Activated CD8-positive, alpha-beta memory T cell treated with anti-CD3 and anti-CD28 coated beads, Interleukin-2, amount 10 ng/mL, durations not matched to agents 7 days and 5 days (primary cell): ENCODE results near the gene NEURL1B. TPM values are rescaled to one million over a fixed set of nuclear protein-coding genes. Genes with fewer than 3 reads are reported as not detected.
"Not testable (repeated sequence)": the region's sequence is repeated elsewhere in the genome, so short reads cannot be mapped to it uniquely, and the experiment has no call there.

Source experiments
- ATAC-seq: fragments of 150-1000 bp; cut with Tn5 transposase; one replicate; pipeline ENCODE4 v1.10.0; 2021; ENCODE audit warnings: moderate library complexity
- CTCF ChIA-PET: fragments of 350-600 bp; sonication (Branson Sonifier 250); formaldehyde crosslinking; loops from one replicate; lab custom pipeline; 2021; ENCODE audit warnings: antibody characterized with exemption; lab: Charles Lee
- DNase-seq: peaks from one replicate; pipeline ENCODE4 v3.0.0-alpha.2; 2020
- H3K27ac Mint-ChIP-seq: one replicate; pipeline ENCODE4 v1.8.0; 2021; ENCODE audit warnings: mild to moderate bottlenecking, mixed read lengths
- H3K27me3 Mint-ChIP-seq: one replicate; pipeline ENCODE4 v1.8.0; 2021; ENCODE audit warnings: mixed read lengths
- H3K36me3 Mint-ChIP-seq: one replicate; pipeline ENCODE4 v1.8.0; 2021; ENCODE audit warnings: mild to moderate bottlenecking, mixed read lengths
- H3K4me1 Mint-ChIP-seq: one replicate; pipeline ENCODE4 v1.8.0; 2021; ENCODE audit warnings: mixed read lengths
- H3K4me3 Mint-ChIP-seq: one replicate; pipeline ENCODE4 v1.8.0; 2021; ENCODE audit warnings: mild to moderate bottlenecking, moderate library complexity, mixed read lengths
- H3K9me3 Mint-ChIP-seq: one replicate; pipeline ENCODE4 v1.8.0; 2022; ENCODE audit warnings: low read depth, mixed read lengths
- total RNA-seq, 2 experiments: library from RNA; stranded (reverse); gene quantifications; one replicate each; pipeline ENCODE4 v1.2.3, GENCODE V29; 2021

NEURL1B gene
- total RNA-seq, 2 experiments from 2014 or later = 0.26 to 1.7 TPM

GRCh38 chr5:172711321-172711861, 70.3 kb downstream of the NEURL1B start:
- not testable (repeated sequence) for H3K36me3 Mint-ChIP-seq, H3K4me1 Mint-ChIP-seq, H3K4me3 Mint-ChIP-seq, ATAC-seq, H3K27ac Mint-ChIP-seq, H3K9me3 Mint-ChIP-seq, H3K27me3 Mint-ChIP-seq, DNase-seq
- CTCF ChIA-PET = interaction anchor here (1.3 to 11.7 kb wide), 3 partner anchors 59 to 221 kb away, joined by 4 to 291 read pairs (median 10); partner anchors contain the start of gene DUSP1

DNA sequence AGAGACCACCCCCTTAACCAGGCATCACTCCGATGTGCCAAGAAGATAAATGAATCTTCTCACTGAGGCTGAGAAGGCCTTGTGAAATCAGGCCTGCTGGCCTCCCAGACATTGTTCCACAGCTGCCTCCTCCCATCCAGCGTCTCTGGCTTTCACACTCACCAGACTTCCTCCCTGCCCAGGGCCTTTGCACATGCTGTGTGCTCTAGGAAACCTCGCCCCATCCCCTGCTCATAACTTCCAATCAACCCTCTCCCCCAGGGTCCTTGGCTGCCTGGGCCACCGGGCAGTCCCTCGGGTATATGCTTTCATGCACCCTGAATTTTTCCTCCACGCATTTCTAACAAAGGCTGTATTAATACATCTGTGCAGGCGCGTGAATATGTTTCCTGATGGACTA, 71.5 kb downstream of the NEURL1B start:
- no peak overlapping the region for H3K27ac Mint-ChIP-seq
- H3K9me3 Mint-ChIP-seq = no peaks in the 10 kb centered on the region
- no peak for ATAC-seq
- no peaks in the 10 kb centered on the region for H3K36me3 Mint-ChIP-seq
- peaks cover 4% of the 10 kb centered on the region for H3K27me3 Mint-ChIP-seq
- no peak for DNase-seq
- H3K4me3 Mint-ChIP-seq = no peak overlapping the region
- no peaks in the 10 kb centered on the region for H3K4me1 Mint-ChIP-seq
- CTCF ChIA-PET = interaction anchor here (0.9 to 11.7 kb wide), 10 partner anchors 9 to 283 kb away, joined by 3 to 291 read pairs (median 8); partner anchors contain the start of genes DUSP1 and RPL26L1

GRCh38 chr5:172713113-172713808, 72.2 kb downstream of the NEURL1B start:
- CTCF ChIA-PET = interaction anchor here (0.6 to 11.7 kb wide), 19 partner anchors 8 to 562 kb away, joined by 3 to 291 read pairs (median 4); partner anchors contain the start of genes DUSP1 and RPL26L1
- no peaks in the 10 kb centered on the region for H3K36me3 Mint-ChIP-seq
- peaks cover 4% of the 10 kb centered on the region for H3K27me3 Mint-ChIP-seq
- ATAC-seq (peak; percentile 57), DNase-seq (peak; percentile 74)
- H3K27ac Mint-ChIP-seq = no peak overlapping the region
- no peaks in the 10 kb centered on the region for H3K9me3 Mint-ChIP-seq
- no peaks in the 10 kb centered on the region for H3K4me1 Mint-ChIP-seq
- no peak overlapping the region for H3K4me3 Mint-ChIP-seq

DNA sequence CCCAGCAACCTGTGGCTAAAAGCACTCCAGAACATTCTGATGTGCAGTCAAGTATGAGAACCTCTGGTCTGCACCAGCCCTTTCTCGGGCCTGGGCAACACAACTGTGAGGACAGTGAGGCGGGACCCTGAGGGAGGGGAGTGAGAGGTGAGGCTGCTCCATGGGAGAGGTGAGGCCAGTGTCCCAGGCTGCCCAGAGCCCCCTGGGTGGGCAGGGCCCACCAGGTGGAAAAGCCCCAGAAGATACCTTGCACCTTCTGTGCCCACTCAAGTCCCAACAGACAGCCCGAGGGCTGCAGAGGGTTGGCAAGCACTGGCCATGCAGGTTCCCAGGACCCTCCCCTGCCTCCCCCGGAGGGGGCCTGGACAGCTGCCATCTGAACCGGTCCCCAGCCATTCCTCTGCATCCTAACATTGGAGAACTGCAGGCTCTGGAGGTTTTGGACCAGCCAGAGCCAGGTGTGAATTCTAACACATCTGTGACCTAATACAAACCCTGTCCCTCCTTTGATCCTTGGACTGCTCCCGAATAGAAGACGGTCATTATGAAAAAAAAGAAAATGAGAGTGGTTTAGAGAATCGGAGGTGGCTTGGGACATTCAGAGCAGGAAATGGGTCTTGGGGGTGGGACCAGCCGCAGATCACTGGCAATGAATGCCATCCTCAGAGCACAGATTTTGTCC, 72.9 kb downstream of the NEURL1B start:
- DNase-seq = no peak
- ATAC-seq = no peak
- no peaks in the 10 kb centered on the region for H3K36me3 Mint-ChIP-seq
- H3K9me3 Mint-ChIP-seq = no peaks in the 10 kb centered on the region
- no peak overlapping the region for H3K27ac Mint-ChIP-seq
- CTCF ChIA-PET = interaction anchor here (0.6 to 11.7 kb wide), 44 partner anchors 7 to 561 kb away, joined by 3 to 291 read pairs (median 4); partner anchors contain the start of genes DUSP1 and RPL26L1
- no peak overlapping the region for H3K4me3 Mint-ChIP-seq
- H3K27me3 Mint-ChIP-seq = peaks cover 4% of the 10 kb centered on the region
- no peaks in the 10 kb centered on the region for H3K4me1 Mint-ChIP-seq

- H3K36me3 Mint-ChIP-seq = no peaks in the 10 kb centered on the region
- peak; percentile 75 for DNase-seq
- ATAC-seq = peak; percentile 87
- peaks cover 4% of the 10 kb centered on the region for H3K27me3 Mint-ChIP-seq
- no peaks in the 10 kb centered on the region for H3K4me1 Mint-ChIP-seq
- no peak overlapping the region for H3K4me3 Mint-ChIP-seq
- no peaks in the 10 kb centered on the region for H3K9me3 Mint-ChIP-seq
- CTCF ChIA-PET = interaction anchor here (0.7 to 11.7 kb wide), 40 partner anchors 8 to 617 kb away, joined by 3 to 291 read pairs (median 4); partner anchors contain the start of genes DUSP1 and RPL26L1
- no peak overlapping the region for H3K27ac Mint-ChIP-seq
These were observed 73.7 kb downstream of the NEURL1B start for GRCh38 chr5:172714491-172715420.

DNA sequence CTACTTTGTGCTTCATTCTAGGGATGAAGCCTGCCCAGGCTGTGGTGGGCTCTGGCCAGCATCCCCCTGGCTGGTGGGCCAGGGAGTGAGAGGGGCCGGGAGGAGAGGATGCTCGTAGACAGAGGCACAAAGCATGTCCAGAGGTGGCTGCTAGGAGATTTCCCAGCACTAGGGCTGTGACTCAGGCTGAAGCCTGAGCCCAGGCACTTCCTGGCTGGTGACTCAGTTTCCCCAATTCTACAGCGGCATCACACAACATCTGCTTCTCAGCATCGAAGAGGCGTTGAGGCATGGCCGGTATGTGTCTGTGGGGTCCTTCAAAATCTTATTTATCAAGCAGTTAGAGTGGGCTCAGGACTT, 74.3 kb downstream of the NEURL1B start:
- DNase-seq (no peak), ATAC-seq (no peak)
- Mint-ChIP-seq H3K4me1 (no peaks in the 10 kb centered on the region), H3K27me3 (peaks cover 4% of the 10 kb centered on the region), H3K27ac (no peak overlapping the region), H3K4me3 (no peak overlapping the region), H3K9me3 (no peaks in the 10 kb centered on the region), H3K36me3 (no peaks in the 10 kb centered on the region)
- CTCF ChIA-PET = interaction anchor here (0.8 to 11.7 kb wide), 29 partner anchors 9 to 615 kb away, joined by 3 to 291 read pairs (median 5); partner anchors contain the start of genes DUSP1 and RPL26L1

DNA sequence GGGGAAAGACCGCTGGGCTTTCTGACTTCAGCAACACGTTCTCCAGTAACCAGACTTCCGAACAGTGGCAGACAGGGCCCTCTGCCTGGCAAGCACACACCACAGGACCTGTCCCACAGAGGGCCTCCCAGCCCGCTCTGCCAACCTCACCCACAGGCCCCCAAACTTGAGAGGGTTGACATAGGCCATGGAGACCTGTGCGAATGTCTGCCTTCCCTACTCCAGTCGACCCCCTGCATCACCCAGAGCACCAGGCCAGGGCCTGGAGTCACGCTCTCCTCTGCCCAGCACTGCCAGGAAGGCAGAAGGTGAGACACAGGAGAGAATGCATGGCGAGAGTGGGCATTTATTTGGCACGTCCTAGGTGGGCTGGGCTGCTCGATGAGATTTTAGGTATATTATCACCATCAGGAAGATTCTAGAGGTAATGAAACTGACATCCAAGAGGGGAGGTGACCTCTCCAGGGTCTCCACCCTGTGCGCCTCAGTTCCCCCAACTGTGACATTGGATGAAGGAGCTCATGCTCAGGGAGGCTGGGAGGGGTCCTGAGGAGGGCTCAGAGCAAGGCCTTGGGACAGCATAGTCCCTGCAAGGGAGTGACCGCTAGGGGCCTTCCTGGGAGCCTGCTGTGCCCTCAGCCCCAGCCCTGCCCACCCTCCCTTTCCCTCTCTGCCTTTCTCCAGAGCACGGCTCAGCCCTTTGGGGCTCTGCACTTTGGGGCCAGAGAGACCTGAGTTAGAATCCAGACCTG, 75.0 kb downstream of the NEURL1B start:
- DNase-seq (no peak), ATAC-seq (no peak)
- no peak overlapping the region for H3K27ac Mint-ChIP-seq
- no peaks in the 10 kb centered on the region for H3K9me3 Mint-ChIP-seq
- no peaks in the 10 kb centered on the region for H3K4me1 Mint-ChIP-seq
- no peaks in the 10 kb centered on the region for H3K36me3 Mint-ChIP-seq
- CTCF ChIA-PET = interaction anchor here (1.1 to 2.0 kb wide), 15 partner anchors 11 to 367 kb away, joined by 3 to 31 read pairs (median 5); partner anchors contain the start of genes DUSP1 and RPL26L1
- H3K27me3 Mint-ChIP-seq = no peaks in the 10 kb centered on the region
- H3K4me3 Mint-ChIP-seq = no peak overlapping the region

DNA sequence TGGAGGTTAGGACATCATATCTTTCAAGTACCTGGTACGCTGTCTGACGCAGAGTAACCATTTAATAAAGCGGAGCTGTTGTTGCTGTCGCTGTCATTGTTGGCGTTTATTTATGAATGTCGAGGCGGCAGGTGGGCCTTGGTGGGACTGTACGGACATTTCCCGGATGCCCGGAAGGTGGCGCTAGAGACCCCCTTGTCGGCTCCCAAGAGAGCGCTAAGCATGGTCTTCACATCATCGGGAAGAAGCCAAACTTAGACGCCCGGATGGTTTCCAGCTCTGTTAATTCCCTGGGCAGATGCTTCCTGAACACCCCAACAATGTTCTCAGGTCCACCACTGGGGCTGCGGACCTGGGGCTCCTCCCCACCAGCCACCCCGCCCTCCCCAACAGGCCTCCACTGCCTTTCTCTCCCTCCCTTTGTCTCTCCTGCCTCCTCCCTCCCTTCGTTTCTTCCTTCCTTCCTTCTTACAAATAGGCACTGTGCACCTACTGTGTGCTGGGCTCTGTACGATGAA, 75.8 kb downstream of the NEURL1B start:
- Mint-ChIP-seq H3K4me3 (no peak overlapping the region), H3K36me3 (no peaks in the 10 kb centered on the region), H3K9me3 (no peaks in the 10 kb centered on the region), H3K4me1 (peaks cover under 1% of the 10 kb centered on the region), H3K27ac (no peak overlapping the region), H3K27me3 (no peaks in the 10 kb centered on the region)
- ATAC-seq (peak; percentile 70), DNase-seq (peak; percentile 80)
- CTCF ChIA-PET = interaction anchor here (1.1 to 2.0 kb wide), 16 partner anchors 12 to 367 kb away, joined by 3 to 31 read pairs (median 5); partner anchors contain the start of genes DUSP1 and RPL26L1

DNA sequence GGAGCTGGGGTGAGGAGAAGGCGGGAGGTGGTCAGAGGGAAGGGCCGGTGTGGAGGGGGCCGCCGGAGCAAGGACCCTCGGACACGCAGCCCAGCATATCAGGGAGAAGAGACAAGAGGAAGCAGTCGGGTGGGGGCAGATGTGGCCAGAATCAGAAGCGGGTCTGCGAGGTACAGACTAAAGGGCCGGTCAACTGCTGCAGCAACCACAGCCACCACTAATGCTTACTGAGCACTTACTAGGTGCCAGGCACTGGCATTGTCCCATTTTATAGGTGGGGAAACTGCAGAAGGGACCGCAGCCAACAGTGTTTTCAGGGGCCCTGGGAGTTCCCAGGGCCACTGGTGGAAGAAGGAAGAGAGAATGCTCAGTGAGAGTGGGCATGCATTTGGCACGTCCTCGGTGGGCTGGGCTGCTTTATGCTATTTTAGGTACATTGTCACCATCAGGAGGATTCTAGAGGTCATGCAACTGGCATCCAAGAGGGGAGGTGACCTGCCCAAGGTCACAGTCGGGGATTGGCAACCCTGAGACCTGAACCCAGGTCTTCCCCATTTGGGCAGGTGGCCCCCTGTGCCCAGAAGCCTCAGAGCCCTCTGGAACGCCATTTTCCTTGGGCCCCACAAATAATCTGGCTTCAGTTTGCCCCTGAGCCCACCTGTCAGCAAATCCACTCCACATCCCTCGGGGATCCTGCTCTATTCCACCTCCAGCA, 76.6 kb downstream of the NEURL1B start:
- CTCF ChIA-PET = interaction anchor here (1.1 to 2.0 kb wide), 14 partner anchors 12 to 248 kb away, joined by 3 to 31 read pairs (median 5); partner anchors contain the start of genes DUSP1 and RPL26L1
- H3K27ac Mint-ChIP-seq = no peak overlapping the region
- H3K36me3 Mint-ChIP-seq = no peaks in the 10 kb centered on the region
- DNase-seq (no peak), ATAC-seq (no peak)
- no peak overlapping the region for H3K4me3 Mint-ChIP-seq
- peaks cover 9% of the 10 kb centered on the region for H3K4me1 Mint-ChIP-seq
- no peaks in the 10 kb centered on the region for H3K9me3 Mint-ChIP-seq
- peaks cover 4% of the 10 kb centered on the region for H3K27me3 Mint-ChIP-seq

- no peaks in the 10 kb centered on the region for H3K36me3 Mint-ChIP-seq
- no peaks in the 10 kb centered on the region for H3K9me3 Mint-ChIP-seq
- no peak overlapping the region for H3K27ac Mint-ChIP-seq
- DNase-seq (no peak), ATAC-seq (no peak)
- no peak overlapping the region for H3K4me3 Mint-ChIP-seq
- H3K27me3 Mint-ChIP-seq = peaks cover 7% of the 10 kb centered on the region
- peaks cover 10% of the 10 kb centered on the region for H3K4me1 Mint-ChIP-seq
- CTCF ChIA-PET = interaction anchor here (0.7 kb wide), 1 partner anchor 42 kb away, joined by 3 read pairs; no protein-coding TSS in a partner anchor
These were observed 77.6 kb downstream of the NEURL1B start for GRCh38 chr5:172718527-172719114.

DNA sequence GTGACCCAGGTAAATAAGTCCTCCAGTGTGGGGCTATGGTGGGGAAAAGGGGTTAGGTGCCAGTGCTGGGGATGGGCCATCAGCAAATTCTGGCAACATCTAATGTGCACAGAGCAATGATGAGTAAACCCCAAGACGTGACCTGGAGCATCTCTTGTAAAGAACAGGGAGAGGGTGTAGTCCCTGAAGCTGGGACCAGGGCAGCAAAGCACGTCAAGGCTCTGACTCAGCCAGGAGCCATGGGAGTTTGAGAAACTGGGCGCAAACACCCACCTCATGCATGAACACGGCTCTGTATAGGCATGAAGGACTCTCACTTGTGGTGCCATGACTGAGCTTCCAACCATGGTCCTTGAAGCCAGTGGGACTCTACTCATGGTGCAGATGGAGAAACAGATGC, 78.1 kb downstream of the NEURL1B start:
- no peaks in the 10 kb centered on the region for H3K9me3 Mint-ChIP-seq
- H3K36me3 Mint-ChIP-seq = no peaks in the 10 kb centered on the region
- CTCF ChIA-PET = interaction anchor here (0.7 to 5.1 kb wide), 3 partner anchors 41 to 221 kb away, joined by 3 to 39 read pairs (median 3); no protein-coding TSS in a partner anchor
- H3K4me1 Mint-ChIP-seq = peaks cover 10% of the 10 kb centered on the region
- DNase-seq = no peak
- H3K27me3 Mint-ChIP-seq = peaks cover 8% of the 10 kb centered on the region
- H3K4me3 Mint-ChIP-seq = no peak overlapping the region
- no peak overlapping the region for H3K27ac Mint-ChIP-seq
- no peak for ATAC-seq
